ENCODE measurements around the gene DCDC2B.
"Not testable (repeated sequence)": the region's sequence is repeated elsewhere in the genome, so short reads cannot be mapped to it uniquely, and the experiment has no call there.

Gene DCDC2B

GRCh38 chr1:32228771-32229170 lies 19.9 kb downstream of the DCDC2B start:
- no peak for DNase-seq

- no peak for DNase-seq
These were observed 23.0 kb downstream of the DCDC2B start for GRCh38 chr1:32231843-32232432.

DNA sequence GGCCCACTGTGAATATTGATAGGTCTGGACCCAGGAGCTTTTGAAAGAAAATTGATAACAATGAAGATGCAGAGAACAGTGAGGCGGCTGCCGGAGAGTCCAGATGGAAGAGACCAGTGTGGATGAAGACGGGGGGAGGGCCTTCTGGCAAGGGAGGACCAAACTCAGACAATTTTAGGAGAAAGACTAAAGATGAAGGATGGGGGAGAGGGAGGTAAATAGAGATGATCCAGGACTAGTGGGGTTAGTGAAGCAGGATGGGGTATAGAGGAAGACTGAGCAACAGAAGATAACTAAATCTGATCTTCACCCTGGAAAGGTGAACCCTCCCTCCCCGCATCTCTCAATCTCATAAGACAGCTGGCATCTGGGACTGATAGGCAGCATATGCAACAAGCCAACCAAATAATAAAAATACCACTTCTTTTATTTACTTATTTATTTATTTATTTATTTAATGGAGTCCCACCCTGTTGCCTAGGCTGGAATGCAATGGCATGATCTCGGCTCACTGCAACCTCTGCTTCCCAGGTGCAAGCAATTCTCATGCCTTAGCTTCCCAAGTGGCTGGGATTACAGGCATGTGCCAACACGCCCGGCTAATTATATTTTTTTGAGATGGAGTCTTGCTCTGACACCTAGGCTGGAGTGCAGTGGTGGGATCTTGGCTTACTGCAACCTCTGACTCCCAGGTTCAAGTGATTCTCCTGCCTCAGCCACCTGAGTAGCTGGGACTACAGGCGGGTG lies 23.8 kb downstream of the DCDC2B start:
- no peak for DNase-seq

DNA sequence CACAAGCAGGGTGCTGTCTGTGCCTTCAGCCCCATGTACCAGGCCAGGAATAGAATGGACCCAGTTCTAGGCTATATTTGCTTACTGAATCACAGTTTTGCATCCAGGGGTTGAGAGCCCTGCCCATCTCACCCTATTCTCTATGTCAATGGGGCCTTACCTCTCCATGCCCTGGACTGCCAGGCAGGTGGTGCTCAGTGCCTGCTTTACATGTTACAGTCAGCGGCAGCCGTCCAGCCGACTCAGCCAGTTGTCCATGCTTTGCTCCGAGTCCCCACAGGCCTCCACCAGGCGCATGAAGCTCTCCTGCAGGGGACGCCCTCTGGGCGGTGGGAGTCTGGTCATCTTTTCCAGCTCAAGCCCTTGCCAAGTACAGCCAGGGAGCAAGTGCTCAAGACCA lies 25.9 kb downstream of the DCDC2B start:
- no peak for DNase-seq

GRCh38 chr1:32239337-32239736 lies 30.4 kb downstream of the DCDC2B start:
- peak; percentile 61 for DNase-seq

DNA sequence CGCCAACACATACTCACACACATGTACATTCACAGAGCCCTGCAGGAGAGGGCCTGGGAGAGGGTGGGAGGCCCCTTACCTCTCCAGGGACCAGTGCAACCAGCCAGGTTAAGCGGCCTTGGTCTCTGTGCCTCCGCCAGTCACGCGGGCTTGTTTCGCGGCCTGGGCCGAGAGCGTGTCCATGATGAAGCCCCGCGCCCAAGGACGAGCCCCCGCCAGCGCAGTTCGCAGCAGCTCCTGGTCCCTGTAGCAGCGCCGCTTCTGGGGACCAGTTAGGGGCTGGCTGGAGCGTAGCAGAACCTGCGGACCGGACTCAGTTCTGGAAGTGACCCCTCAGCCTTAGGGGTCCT lies 30.9 kb downstream of the DCDC2B start:
- no peak for DNase-seq

GRCh38 chr1:32240140-32240951 lies 31.5 kb downstream of the DCDC2B start:
- DNase-seq = peak; percentile 49

- DNase-seq = no peak
These were observed 32.3 kb downstream of the DCDC2B start for GRCh38 chr1:32241001-32241763.

DNA sequence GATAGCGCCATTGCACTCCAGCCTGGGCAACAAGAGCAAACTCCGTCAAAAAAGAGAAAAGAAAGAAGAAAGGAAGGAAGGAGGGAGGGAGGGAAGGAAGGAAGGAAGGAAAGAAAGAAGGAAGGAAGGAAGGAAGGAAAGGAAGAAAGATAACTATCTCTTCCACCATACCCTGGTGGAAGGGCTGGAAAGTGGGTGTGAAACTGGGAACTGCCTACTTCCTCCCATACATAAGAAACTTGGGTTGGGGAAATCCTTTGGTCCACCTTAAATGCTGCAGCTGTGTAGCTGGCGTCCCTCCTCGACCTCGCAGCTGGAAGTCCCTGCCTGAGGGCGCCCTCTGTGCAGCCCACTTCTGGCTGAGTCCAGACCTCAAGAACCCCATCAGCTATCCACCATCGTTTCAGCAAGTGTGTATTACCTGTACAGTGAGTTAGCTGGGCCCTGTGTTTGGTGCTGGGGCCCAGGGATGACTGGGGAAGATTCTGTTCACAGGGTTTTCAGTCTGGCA lies 33.5 kb downstream of the DCDC2B start:
- no peak for DNase-seq

DNA sequence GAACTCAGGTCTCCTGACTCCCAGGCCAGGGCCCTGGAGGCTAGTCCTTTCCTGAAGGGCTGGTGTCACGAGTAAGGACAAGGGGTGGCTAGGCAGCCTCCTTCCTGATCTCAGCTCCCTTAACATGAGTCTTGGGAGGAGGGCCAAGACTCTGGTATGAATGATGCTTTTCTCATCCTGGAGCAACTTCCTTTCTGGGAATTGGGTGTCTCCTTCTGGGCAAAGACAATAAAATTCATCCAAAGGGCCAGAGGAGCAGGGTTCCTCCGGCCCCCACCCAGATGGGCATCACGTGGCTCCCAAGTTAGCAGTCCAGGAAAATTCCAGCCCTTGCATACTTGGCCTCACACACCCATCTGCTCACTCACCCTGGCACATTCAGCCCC lies 38.0 kb downstream of the DCDC2B start, which contains the start of gene FAM167B:
Gene FAM167B (plus strand): TSS at position 335 of the 386 bp plus-strand sequence. CDS start 200 bp downstream, outside the sequence.
- DNase-seq = no peak

GRCh38 chr1:32247452-32247851 lies 38.6 kb downstream of the DCDC2B start:
- no peak for DNase-seq

GRCh38 chr1:32247983-32248889 lies 39.3 kb downstream of the DCDC2B start:
- DNase-seq = no peak

DNA sequence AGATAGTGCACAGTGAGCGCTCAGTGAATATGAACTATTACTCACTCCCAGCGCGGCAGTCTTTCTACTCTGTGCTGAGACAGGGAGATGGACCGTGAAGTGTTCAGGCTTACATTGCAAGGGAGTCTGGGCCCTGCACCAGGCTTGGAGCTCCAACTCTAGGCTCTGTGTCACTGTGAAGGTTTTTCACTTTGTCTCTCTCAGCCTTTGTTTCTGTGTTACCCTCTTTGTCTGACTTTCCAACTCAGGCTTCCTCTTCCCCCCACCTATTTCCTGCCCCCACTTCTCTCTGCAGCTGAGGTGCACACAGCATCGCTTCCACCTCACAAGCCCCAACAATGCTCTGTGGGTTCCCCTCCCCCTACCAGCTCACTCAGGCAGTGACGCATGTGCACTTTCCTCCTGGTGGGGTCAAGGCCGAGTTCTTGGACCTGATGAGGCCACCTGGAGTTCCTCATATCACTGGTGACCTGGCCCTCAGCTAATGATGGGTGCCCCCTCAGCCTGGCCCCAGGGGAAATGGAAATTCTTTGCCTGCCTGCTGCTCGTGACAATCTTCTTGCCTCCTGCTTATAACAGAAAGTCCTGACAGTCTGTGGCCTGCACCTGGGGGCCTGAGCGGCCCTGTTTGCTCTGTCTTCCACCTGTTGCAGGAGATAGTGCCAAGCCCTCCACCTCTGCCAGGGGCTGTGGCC lies 41.1 kb downstream of the DCDC2B start:
- no peak for DNase-seq

DNA sequence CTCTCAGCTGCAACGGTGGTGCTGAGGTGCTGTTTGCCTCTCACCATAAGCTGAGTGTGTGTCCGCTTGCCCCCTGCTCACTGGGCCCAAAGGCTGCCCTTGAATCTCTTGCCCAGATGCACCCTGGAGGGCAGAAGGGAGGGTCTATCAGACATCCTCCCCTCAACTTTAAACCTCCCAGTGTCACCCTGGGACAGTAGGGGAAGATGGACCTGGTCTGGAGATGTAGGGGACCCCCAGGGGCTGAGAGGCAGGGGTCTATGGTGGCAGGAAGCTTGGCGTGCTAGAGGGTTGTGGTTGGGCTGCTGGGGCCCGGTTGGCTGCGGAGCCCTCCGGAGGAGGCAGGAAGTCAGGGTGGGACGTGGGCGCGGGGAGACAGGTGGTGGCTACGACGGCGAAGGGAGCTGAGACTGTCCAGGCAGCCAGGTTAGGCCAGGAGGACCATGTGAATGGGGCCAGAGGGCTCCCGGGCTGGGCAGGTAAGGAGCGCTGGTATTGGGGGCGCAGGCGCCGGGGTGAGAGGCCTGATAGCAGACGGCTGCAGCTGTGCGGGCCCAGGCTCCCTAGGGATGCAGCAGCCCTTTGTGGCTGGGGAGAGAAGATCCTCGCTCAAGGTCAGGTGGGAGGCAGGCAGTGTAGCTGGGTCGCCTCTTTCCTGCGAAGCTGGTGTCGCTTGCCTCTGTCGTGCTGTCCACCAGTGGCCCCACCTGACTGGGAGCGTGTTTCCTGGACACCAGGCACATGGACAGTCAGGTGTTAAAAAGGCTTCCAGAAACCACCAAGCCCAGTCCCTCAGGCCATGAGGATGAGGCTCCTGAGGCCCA lies 42.2 kb downstream of the DCDC2B start, which contains the start of gene LCK:
Gene LCK (plus strand): TSS at position 373 of the 824 bp plus-strand sequence. CDS start 23,065 bp downstream, outside the sequence.
- no peak for DNase-seq

DNA sequence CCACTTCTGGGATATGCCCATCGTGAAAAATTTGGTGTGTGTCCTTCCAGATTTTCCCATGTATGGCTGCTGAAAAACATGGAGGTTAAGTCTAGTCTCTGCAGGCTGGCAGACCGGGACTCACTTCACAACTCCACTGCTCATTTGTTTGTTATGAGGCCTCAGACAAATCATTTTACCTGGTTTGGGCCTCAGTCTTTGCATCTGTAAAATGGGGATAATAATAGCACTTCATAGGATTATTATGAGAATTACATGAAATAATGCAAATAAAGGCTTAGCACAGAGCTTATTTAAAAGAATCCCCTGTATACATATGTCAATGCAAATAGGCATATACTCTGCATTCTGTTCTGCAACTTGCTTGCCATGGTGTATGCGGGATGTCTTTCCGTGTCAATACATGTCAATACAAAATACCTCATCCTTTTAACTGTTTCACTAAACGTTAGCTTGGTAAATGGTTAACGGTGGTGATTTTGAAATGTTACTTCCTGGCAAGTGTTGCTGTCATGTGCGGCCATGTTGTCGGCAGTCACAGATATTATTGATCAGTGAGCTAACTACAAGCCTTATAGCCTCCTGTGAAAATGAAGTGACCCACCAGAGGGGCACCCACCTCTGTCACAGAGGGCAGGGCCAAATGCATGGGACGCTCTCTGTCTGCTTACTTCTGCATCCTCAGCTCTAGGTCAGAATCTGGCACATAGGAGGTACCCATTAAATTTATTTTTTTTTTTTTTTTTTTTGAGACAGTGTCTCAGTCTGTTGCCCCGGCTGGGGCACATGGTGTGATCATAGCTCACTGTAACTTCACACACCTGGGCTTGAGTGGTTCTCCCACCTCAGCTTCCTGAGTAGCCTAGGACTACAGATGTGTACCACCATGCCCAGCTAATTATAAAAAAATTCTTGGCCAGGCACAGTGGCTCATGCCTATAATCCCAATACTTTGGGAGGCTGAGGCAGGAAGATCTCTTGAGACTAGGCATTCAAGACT lies 46.5 kb downstream of the DCDC2B start:
- no peak for DNase-seq

DNA sequence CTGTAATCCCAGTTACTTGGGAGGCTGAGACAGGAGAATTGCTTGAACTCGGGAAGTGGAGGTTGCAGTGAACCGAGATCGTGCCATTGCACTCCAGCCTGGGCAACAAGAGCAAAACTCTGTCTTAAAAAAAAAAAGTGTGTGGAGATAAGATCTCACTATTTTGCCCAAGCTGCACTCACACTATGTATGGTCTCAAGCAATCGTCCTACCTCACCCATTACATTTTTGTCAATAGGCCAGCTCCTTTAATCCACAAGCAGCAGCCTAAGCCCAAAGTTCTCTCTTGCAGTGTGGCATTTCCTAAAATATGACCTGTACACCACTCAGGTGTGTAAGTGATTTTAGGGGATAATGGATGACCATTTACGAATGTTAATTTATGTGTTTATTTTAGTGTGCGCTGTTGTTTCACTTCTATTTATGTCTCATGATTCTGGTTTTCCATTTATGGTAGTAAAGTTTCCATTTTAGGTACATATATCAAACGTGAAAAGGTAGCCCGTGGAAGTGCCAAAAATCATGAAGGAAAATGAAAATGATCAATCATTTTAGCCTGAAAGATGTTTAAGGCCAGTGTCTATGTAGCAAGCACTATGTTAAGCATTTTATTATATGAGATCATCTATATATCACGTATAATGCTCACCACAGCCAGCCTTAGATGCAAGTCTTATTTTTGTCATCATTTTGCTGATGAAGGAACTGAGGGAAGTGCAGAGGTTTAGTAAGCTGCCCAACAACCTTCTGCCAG lies 47.8 kb downstream of the DCDC2B start:
- DNase-seq = no peak

DNA sequence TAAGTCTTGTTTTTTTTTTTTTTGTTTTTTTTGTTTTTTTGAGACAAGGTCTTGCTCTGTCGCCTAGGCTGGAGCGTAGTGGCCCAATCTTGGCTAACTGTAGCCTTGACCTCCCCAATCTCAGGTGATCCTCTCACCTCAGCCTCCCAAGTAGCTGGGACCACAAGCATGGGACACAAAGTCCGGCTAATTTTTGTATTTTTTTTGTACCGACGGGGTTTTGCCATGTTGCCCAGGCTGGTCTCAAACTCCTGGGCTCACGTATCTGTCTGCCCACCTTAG lies 48.3 kb downstream of the DCDC2B start:
- DNase-seq = no peak

- DNase-seq = not testable (repeated sequence)
These were observed 54.3 kb downstream of the DCDC2B start for GRCh38 chr1:32263236-32263593.

Data from NCI-H187 treated with DMSO at 0.1 percent for 48 hours (cell line).